PC-9 (cell line): ENCODE measurements around the gene TMEM106A.

Experiments
- CTCF ChIP-seq: fragments of 200-600 bp; sonication (generic); conservative IDR thresholded peaks from 2 replicates; pipeline ENCODE4 v1.6.1; 2017; ENCODE audit warnings: mixed run types, antibody characterized with exemption, mild to moderate bottlenecking, moderate library complexity
- EZH2 ChIP-seq: fragments of 200-600 bp; sonication (generic); IDR thresholded peaks from 2 replicates; pipeline ENCODE4 v1.8.0; 2017; ENCODE audit warnings: antibody characterized with exemption, low read depth

GRCh38 chr17:43215341-43215740 is 3.7 kb downstream of the TMEM106A start:
- TF ChIP-seq CTCF (no peak), EZH2 (no peak)
